ENCODE results near the gene FBLN1. TPM values are rescaled to one million over a fixed set of nuclear protein-coding genes. Genes with fewer than 3 reads are reported as not detected.

Gene FBLN1
- total RNA-seq, 6 experiments from 2014 or later, result 199 to 346 (median 326) TPM

- TF ChIP-seq CTCF (IDR thresholded peaks at IDR 0.05), result no peak
- Mint-ChIP-seq H3K4me1 (ENCODE audit: low read depth) (0 out of 2 replicates have a peak, but pooled peaks cover 7% of the 10 kb centered on the region), H3K27me3 (ENCODE audit: insufficient read depth) (peaks cover 1% of the 10 kb centered on the region; the same call in 1 of the 2 replicates), H3K4me3 (no peak overlapping the region), H3K36me3 (ENCODE audit: low read depth) (peaks cover 28% of the 10 kb centered on the region), H3K27ac (no peak overlapping the region), H3K9me3 (peaks cover 17% of the 10 kb centered on the region)
- no peak for DNase-seq
Measured at GRCh38 chr22:45575173-45575572, 72.5 kb downstream of the FBLN1 start.

GRCh38 chr22:45575607-45576272, 73.1 kb downstream of the FBLN1 start:
- no peak for TF ChIP-seq CTCF (IDR thresholded peaks at IDR 0.05)
- H3K4me3 Mint-ChIP-seq, result no peak overlapping the region
- no peak overlapping the region for H3K27ac Mint-ChIP-seq
- H3K36me3 Mint-ChIP-seq (ENCODE audit: low read depth), result peaks cover 23% of the 10 kb centered on the region
- DNase-seq, result no peak
- peaks cover 11% of the 10 kb centered on the region for H3K9me3 Mint-ChIP-seq
- H3K4me1 Mint-ChIP-seq (ENCODE audit: low read depth), result 0 out of 2 replicates have a peak, but pooled peaks cover 7% of the 10 kb centered on the region
- peaks cover 1% of the 10 kb centered on the region; the same call in 1 of the 2 replicates for H3K27me3 Mint-ChIP-seq (ENCODE audit: insufficient read depth)

GRCh38 chr22:45576273-45576625, 73.6 kb downstream of the FBLN1 start:
- no peak overlapping the region for H3K27ac Mint-ChIP-seq
- H3K4me1 Mint-ChIP-seq (ENCODE audit: low read depth), result 0 out of 2 replicates have a peak, but pooled peaks cover 7% of the 10 kb centered on the region
- no peak for TF ChIP-seq CTCF (IDR thresholded peaks at IDR 0.05)
- H3K27me3 Mint-ChIP-seq (ENCODE audit: insufficient read depth), result peaks cover 1% of the 10 kb centered on the region; the same call in 1 of the 2 replicates
- peaks cover 18% of the 10 kb centered on the region for H3K36me3 Mint-ChIP-seq (ENCODE audit: low read depth)
- DNase-seq, result no peak
- no peak overlapping the region for H3K4me3 Mint-ChIP-seq
- H3K9me3 Mint-ChIP-seq, result peaks cover 6% of the 10 kb centered on the region

- Mint-ChIP-seq H3K27ac (no peak overlapping the region), H3K36me3 (ENCODE audit: low read depth) (peaks cover 13% of the 10 kb centered on the region; the same call in 1 of the 2 replicates), H3K4me3 (no peak overlapping the region), H3K4me1 (ENCODE audit: low read depth) (0 out of 2 replicates have a peak, but pooled peaks cover 7% of the 10 kb centered on the region), H3K27me3 (ENCODE audit: insufficient read depth) (peaks cover 1% of the 10 kb centered on the region; the same call in 1 of the 2 replicates), H3K9me3 (no peaks in the 10 kb centered on the region)
- TF ChIP-seq CTCF (IDR thresholded peaks at IDR 0.05), result no peak
- no peak for DNase-seq
Measured at GRCh38 chr22:45576730-45577464, 74.2 kb downstream of the FBLN1 start.

- peak; percentile 99 for TF ChIP-seq CTCF (IDR thresholded peaks at IDR 0.05)
- Mint-ChIP-seq H3K36me3 (ENCODE audit: low read depth) (peaks cover 19% of the 10 kb centered on the region; the same call in 1 of the 2 replicates), H3K4me1 (ENCODE audit: low read depth) (0 out of 2 replicates have a peak, but pooled peaks cover 7% of the 10 kb centered on the region), H3K9me3 (no peaks in the 10 kb centered on the region), H3K27me3 (ENCODE audit: insufficient read depth) (peaks cover 1% of the 10 kb centered on the region; the same call in 1 of the 2 replicates), H3K4me3 (no peak overlapping the region), H3K27ac (no peak overlapping the region)
- peak; percentile 69 for DNase-seq
Measured at GRCh38 chr22:45577746-45578523, 75.3 kb downstream of the FBLN1 start.
